Mucosa of descending colon (tissue), 3 donors: ENCODE results near the gene CYB561. TPM values are rescaled to one million over a fixed set of nuclear protein-coding genes. Genes with fewer than 3 reads are reported as not detected.

Source experiments
- ATAC-seq: fragments of 200-7000 bp; cut with Tn5 transposase; one replicate; pipeline ENCODE4 v1.9.1; 2020; ENCODE audit warnings: mild to moderate bottlenecking, moderate library complexity
- DNase-seq, 3 donors: peaks; one replicate each; pipeline ENCODE4 v3.0.0-alpha.2; 2020
- H3K36me3 ChIP-seq: fragments of 200-600 bp; one replicate; pipeline ENCODE4 v1.8.0; 2021; ENCODE audit warnings: low read depth, mild to moderate bottlenecking
- H3K4me1 ChIP-seq: fragments of 200-600 bp; one replicate; pipeline ENCODE4 v1.8.0; 2021; ENCODE audit warnings: low read depth, mild to moderate bottlenecking
- H3K4me3 ChIP-seq: fragments of 200-600 bp; one replicate; pipeline ENCODE4 v1.8.0; 2021; ENCODE audit warnings: mild to moderate bottlenecking
- H3K9me3 ChIP-seq: fragments of 200-600 bp; one replicate; pipeline ENCODE4 v1.8.0; 2021; ENCODE audit warnings: mild to moderate bottlenecking
- CTCF ChIP-seq: fragments of 200-600 bp; IDR thresholded peaks from one replicate; pipeline ENCODE4 v1.8.0; 2022; ENCODE audit warnings: antibody characterized with exemption, mild to moderate bottlenecking
- intact Hi-C, 2 donors: fragments of 100-400 bp; cut with DNase I in 1 of 2; cut with micrococcal nuclease in 1 of 2; formaldehyde crosslinking; loops; one replicate each; pipeline versions ENCODE4 v1.11.0 to v1.11.1; 2022; cut with DNase I, micrococcal nuclease
- total RNA-seq, 3 donors: library from RNA; stranded (reverse); fragmentation: NEBNext Ultra II Directional in 2 of 3; extraction: Animal tissue kit (Norgen Biotek cat#: 25700) in 2 of 3; gene quantifications; one replicate each; pipeline versions ENCODE4 v1.2.1 to v1.2.4, GENCODE V29; 2021 to 2023
- donor health status: DM: no; HTN: no; CAD: no; lungs with moderate emphysema.
- donor health status: DM: no; HTN: no; CAD: no.
- donor health status: DM: no; HTN: yes; CAD: no.

CYB561 gene
- total RNA-seq, 3 donors from 2014 or later = 38.1 to 54.9 (median 51.3) TPM

GRCh38 chr17:63447471-63448009 is 1.4 kb upstream of the CYB561 start:
- ATAC-seq (no peak), DNase-seq (peak in 1 of 3 donors; percentile 48)
- H3K4me1 ChIP-seq = peaks cover 24% of the 10 kb centered on the region
- intact Hi-C loops = no loop called here
- no peak for TF ChIP-seq CTCF
- no peak overlapping the region for H3K4me3 ChIP-seq
- H3K36me3 ChIP-seq = no peaks in the 10 kb centered on the region
- no peaks in the 10 kb centered on the region for H3K9me3 ChIP-seq

GRCh38 chr17:63446753-63447470 is 806 bp upstream of the CYB561 start:
- H3K9me3 ChIP-seq = no peaks in the 10 kb centered on the region
- intact Hi-C loops = no loop called here
- DNase-seq = peak; percentile 82 to 89 (median 89)
- H3K36me3 ChIP-seq = no peaks in the 10 kb centered on the region
- peak overlapping the region; percentile 59 for H3K4me3 ChIP-seq
- peaks cover 24% of the 10 kb centered on the region for H3K4me1 ChIP-seq
- peak; percentile 81 for ATAC-seq
- peak; percentile 6 for TF ChIP-seq CTCF

DNA sequence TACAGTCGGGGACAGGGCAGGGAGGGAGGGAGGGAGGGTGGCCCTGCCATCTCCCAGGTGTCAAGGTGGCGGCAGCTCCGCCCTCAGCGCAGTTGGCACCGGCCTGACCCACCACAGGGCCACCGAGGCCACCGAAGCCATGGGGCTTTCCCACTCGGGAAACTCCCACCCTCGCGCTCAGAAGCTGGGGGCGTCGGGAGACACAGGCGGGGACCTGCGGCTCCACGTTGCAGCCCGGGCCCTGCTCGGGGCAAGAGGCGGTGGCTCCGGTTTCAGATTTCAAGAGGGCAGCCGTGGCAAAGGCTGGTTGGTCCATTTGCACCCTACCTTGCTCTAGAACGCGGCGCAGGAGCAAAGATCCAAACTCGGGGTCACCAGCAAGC is 544 bp downstream of the CYB561 start:
- H3K36me3 ChIP-seq = no peaks in the 10 kb centered on the region

DNA sequence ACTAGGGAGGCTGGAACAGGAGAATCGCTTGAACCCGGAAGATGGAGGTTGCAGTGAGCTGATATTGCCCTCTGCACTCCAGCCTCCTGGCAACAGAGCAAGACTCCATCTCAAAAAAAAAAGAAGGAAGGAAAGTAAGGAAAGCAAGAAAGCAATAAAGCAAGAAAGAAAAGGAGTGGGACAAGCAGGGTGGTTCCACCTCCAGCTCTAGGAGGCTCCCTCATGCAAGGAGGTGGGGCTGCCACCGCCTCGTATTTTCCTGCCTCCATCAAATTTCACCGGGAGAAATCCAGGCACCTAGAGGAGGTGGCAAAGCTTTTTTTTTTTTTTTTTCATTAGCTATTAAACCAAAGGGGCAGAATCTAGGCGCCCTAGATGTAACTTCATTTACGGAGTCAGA is 1.0 kb downstream of the CYB561 start:
- intact Hi-C loops = no loop called here
- H3K4me1 ChIP-seq = peaks cover 24% of the 10 kb centered on the region
- DNase-seq (no peak), ATAC-seq (no peak)
- no peak for TF ChIP-seq CTCF
- H3K4me3 ChIP-seq = no peak overlapping the region
- no peaks in the 10 kb centered on the region for H3K36me3 ChIP-seq
- H3K9me3 ChIP-seq = no peaks in the 10 kb centered on the region

More for the DNA sequence above, 544 bp downstream of the CYB561 start:
- H3K4me1 ChIP-seq = peaks cover 24% of the 10 kb centered on the region
- H3K9me3 ChIP-seq = no peaks in the 10 kb centered on the region
- peak; percentile 44 for ATAC-seq
- DNase-seq = peak; percentile 56 to 75 (median 73)
- intact Hi-C loops = no loop called here
- peak overlapping the region; percentile 59 for H3K4me3 ChIP-seq
- TF ChIP-seq CTCF = no peak

DNA sequence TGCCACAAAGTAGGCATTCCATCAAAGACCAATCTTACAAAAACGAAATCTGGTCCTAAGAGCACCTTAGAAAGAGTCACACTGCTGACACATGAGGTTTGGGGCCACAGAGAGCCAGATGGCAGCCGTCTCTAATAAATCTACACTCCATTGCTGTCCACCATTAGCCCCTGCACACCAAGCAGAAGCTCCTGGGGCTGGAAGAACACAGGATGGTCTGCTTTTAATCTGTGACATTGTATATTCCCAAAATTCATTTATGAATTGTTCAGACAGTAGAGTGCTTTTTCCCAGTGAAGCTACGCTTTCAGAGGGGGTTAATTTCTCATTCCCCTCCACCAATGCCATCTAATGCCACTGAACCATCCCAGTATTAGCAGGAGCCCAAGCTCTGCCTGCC is 1.6 kb downstream of the CYB561 start:
- no peaks in the 10 kb centered on the region for H3K36me3 ChIP-seq
- H3K4me3 ChIP-seq = no peak overlapping the region
- ATAC-seq = no peak
- peaks cover 24% of the 10 kb centered on the region for H3K4me1 ChIP-seq
- DNase-seq = no peak
- intact Hi-C loops = no loop called here
- H3K9me3 ChIP-seq = no peaks in the 10 kb centered on the region
- TF ChIP-seq CTCF = no peak
